ENCODE data around the gene SLC25A45. TPM values are rescaled to one million over a fixed set of nuclear protein-coding genes. Genes with fewer than 3 reads are reported as not detected.
A peak's percentile ranks its signal among the peaks of the same experiment; 100 is the strongest.

The SLC25A45 gene
- polyA plus RNA-seq, 2 of the 4 experiments (the other 2 are of a cell fraction), result 3.1 to 8.1 TPM

- 91% methylated on average over 12 of the region's 12 CpGs for WGBS (ENCODE audit: missing lambda C conversion rate)
- no peak overlapping the region for H3K4me2 ChIP-seq
- H3K9me3 ChIP-seq, result no peaks in the 10 kb centered on the region
- H3K27ac ChIP-seq, result no peak overlapping the region
- ChIA-PET CTCF (interaction anchor here (0.9 to 8.5 kb wide), 4 partner anchors 10 to 107 kb away, joined by 3 to 84 read pairs (median 7); no protein-coding TSS in a partner anchor), POLR2A (interaction anchor here (1.6 kb wide), 1 partner anchor 13 kb away, joined by 5 read pairs; no protein-coding TSS in a partner anchor)
- TF ChIP-seq HDAC2 (IDR thresholded peaks at IDR 0.05) (no peak), ZSCAN20 (CRISPR knock-in tag; IDR thresholded peaks at IDR 0.05) (no peak), RAD21 (conservative IDR thresholded peaks at IDR 0.05 in 1 of 2, IDR thresholded peaks at IDR 0.05 in 1 of 2) (no peak), ELK1 (IDR thresholded peaks at IDR 0.05; ENCODE audit: low read depth, low read length) (no peak), HOXB13 (CRISPR knock-in tag; IDR thresholded peaks at IDR 0.05; ENCODE audit: low read depth) (no peak), FOSB (CRISPR knock-in tag; IDR thresholded peaks at IDR 0.05) (no peak), MAZ (IDR thresholded peaks at IDR 0.05; ENCODE audit: borderline replicate concordance, low read depth, low read length) (no peak), ESRRA (IDR thresholded peaks at IDR 0.05; ENCODE audit: borderline replicate concordance, low read length) (no peak), TP53 (CRISPR knock-in tag; IDR thresholded peaks at IDR 0.05) (no peak), NFE2L2 (conservative IDR thresholded peaks at IDR 0.05; ENCODE audit: low read length) (no peak)
- ATAC-seq (peak in 1 of 2 experiments; percentile 7; a peak in 1 of 6 replicates), DNase-seq (ENCODE audit: low read depth in 1 of 2, low spot score in 1 of 2) (no peak), FAIRE-seq (no peak)
- 0 out of 3 replicates have a peak, but pooled peaks cover 4% of the 10 kb centered on the region for H3K4me1 ChIP-seq
- no peak overlapping the region for H3K4me3 ChIP-seq
Observed at GRCh38 chr11:65403607-65404121, 21.2 kb upstream of the SLC25A45 start.

GRCh38 chr11:65402790-65403189, 20.3 kb upstream of the SLC25A45 start:
- POLR2A ChIA-PET, result no interaction called here

GRCh38 chr11:65401803-65402248, 19.4 kb upstream of the SLC25A45 start:
- H3K4me1 ChIP-seq, result 0 out of 3 replicates have a peak, but pooled peaks cover 4% of the 10 kb centered on the region
- 83% methylated on average over 10 of the region's 10 CpGs for WGBS (ENCODE audit: missing lambda C conversion rate)
- FAIRE-seq, result no peak
- no peak for TF ChIP-seq NFE2L2 (conservative IDR thresholded peaks at IDR 0.05; ENCODE audit: low read length)
- no peak for TF ChIP-seq POLR2A (IDR thresholded peaks at IDR 0.05; ENCODE audit: low read length)
- TF ChIP-seq CHD4 (IDR thresholded peaks at IDR 0.05; ENCODE audit: borderline replicate concordance), result no peak
- TF ChIP-seq HDAC2 (IDR thresholded peaks at IDR 0.05), result no peak
- ChIA-PET POLR2A (no interaction called here), CTCF (interaction anchor here (0.6 to 8.5 kb wide), 5 partner anchors 9 to 197 kb away, joined by 3 to 84 read pairs (median 3); no protein-coding TSS in a partner anchor)
- no peak overlapping the region for H3K4me3 ChIP-seq
- no peak for ATAC-seq
- H3K4me2 ChIP-seq, result no peak overlapping the region
- no peaks in the 10 kb centered on the region for H3K9me3 ChIP-seq
- DNase-seq (ENCODE audit: low read depth in 1 of 2, low spot score in 1 of 2), result no peak
- H3K27ac ChIP-seq, result no peak overlapping the region

More at GRCh38 chr11:65402790-65403189, 20.3 kb upstream of the SLC25A45 start:
- no peak for FAIRE-seq
- no peaks in the 10 kb centered on the region for H3K9me3 ChIP-seq
- no peak overlapping the region for H3K4me2 ChIP-seq
- no peak for DNase-seq (ENCODE audit: low read depth in 1 of 2, low spot score in 1 of 2)
- no peak overlapping the region for H3K4me3 ChIP-seq
- TF ChIP-seq MAZ (IDR thresholded peaks at IDR 0.05; ENCODE audit: borderline replicate concordance, low read depth, low read length) (no peak), RFX5 (IDR thresholded peaks at IDR 0.05) (no peak), BHLHE40 (IDR thresholded peaks at IDR 0.05; ENCODE audit: low read depth, low read length) (no peak), TP53 (CRISPR knock-in tag; IDR thresholded peaks at IDR 0.05) (no peak), CHD2 (IDR thresholded peaks at IDR 0.05; ENCODE audit: low read length, partially characterized antibody) (no peak), HOXA7 (CRISPR knock-in tag; IDR thresholded peaks at IDR 0.05) (no peak)
- H3K27ac ChIP-seq, result no peak overlapping the region
- WGBS (ENCODE audit: missing lambda C conversion rate), result 77% methylated on average over 2 of the region's 2 CpGs
- CTCF ChIA-PET, result interaction anchor here (0.9 to 8.5 kb wide), 4 partner anchors 8 to 196 kb away, joined by 3 to 84 read pairs (median 3); no protein-coding TSS in a partner anchor
- 0 out of 3 replicates have a peak, but pooled peaks cover 4% of the 10 kb centered on the region for H3K4me1 ChIP-seq
- no peak for ATAC-seq

- DNase-seq (ENCODE audit: low read depth in 1 of 2, low spot score in 1 of 2) (no peak), ATAC-seq (peak in 1 of 2 experiments; percentile 14; a peak in 1 of 6 replicates), FAIRE-seq (no peak)
- no peak for TF ChIP-seq MAFK (IDR thresholded peaks at IDR 0.05; ENCODE audit: partially characterized antibody)
- no peak for TF ChIP-seq TFCP2L1 (CRISPR knock-in tag; IDR thresholded peaks at IDR 0.05)
- no peak for TF ChIP-seq NFE2L2 (conservative IDR thresholded peaks at IDR 0.05; ENCODE audit: low read length)
- TF ChIP-seq GATA3 (IDR thresholded peaks at IDR 0.05; ENCODE audit: borderline replicate concordance), result no peak
- TF ChIP-seq RNF2 (IDR thresholded peaks at IDR 0.05; ENCODE audit: borderline replicate concordance, low read depth), result no peak
- no peak for TF ChIP-seq ZNF302 (CRISPR knock-in tag; IDR thresholded peaks at IDR 0.05)
- no peak for TF ChIP-seq ELK1 (IDR thresholded peaks at IDR 0.05; ENCODE audit: low read depth, low read length)
- Histone ChIP-seq H3K4me2 (no peak overlapping the region), H3K9me3 (no peaks in the 10 kb centered on the region), H3K4me3 (no peak overlapping the region), H3K27ac (no peak overlapping the region), H3K4me1 (0 out of 3 replicates have a peak, but pooled peaks cover 4% of the 10 kb centered on the region)
- 81% methylated on average over 12 of the region's 16 CpGs for WGBS (ENCODE audit: missing lambda C conversion rate)
- ChIA-PET CTCF (interaction anchor here (0.6 to 8.5 kb wide), 7 partner anchors 11 to 84 kb away, joined by 3 to 84 read pairs (median 3); no protein-coding TSS in a partner anchor), POLR2A (interaction anchor here (0.5 to 0.9 kb wide), 2 partner anchors 22 to 124 kb away, joined by 3 read pairs; partner anchors contain the start of gene SCYL1)
Observed at GRCh38 chr11:65401073-65401802, 18.8 kb upstream of the SLC25A45 start.

Data from A549 (cell line).